ENCODE data around the gene NUDT14.

NUDT14 gene

DNA sequence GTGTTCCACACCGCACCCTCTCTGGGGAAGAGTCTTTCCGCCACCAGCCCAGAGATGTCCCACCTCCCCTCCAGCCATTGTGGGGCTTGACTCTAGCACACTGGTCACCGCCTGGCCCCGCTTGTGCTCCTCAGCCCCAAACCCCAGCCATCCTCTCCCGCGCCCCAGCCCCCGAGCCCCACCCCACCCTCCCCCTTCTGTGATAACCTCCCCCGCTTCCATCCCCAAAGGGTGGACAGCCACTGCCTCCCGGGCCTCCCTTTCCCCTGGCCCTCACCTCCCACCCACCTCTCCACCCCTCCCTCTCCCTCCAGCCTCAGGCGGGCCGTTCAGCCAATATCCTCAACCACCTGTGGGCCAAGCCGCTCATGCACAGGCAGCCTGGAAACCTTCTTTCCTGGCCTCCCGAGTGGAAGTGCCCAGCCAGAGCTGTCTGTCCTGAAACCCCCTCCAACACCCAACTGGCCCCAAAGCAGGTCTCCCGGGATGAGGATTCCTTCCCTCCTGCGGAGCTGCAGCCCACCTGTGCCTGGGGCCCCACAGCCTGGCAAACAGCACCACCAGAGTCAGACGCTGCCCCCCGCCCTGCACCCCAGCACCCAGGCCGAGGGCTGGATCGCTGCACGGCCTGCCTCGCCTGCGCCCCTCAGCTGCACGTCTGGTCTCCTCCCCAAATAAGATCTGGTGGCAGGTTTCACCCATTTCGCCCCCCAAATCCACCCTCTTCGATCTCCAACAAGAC lies 27.1 kb upstream of the NUDT14 start:
- no peak overlapping the region for H3K27ac ChIP-seq
- TF ChIP-seq, protein P1, sequence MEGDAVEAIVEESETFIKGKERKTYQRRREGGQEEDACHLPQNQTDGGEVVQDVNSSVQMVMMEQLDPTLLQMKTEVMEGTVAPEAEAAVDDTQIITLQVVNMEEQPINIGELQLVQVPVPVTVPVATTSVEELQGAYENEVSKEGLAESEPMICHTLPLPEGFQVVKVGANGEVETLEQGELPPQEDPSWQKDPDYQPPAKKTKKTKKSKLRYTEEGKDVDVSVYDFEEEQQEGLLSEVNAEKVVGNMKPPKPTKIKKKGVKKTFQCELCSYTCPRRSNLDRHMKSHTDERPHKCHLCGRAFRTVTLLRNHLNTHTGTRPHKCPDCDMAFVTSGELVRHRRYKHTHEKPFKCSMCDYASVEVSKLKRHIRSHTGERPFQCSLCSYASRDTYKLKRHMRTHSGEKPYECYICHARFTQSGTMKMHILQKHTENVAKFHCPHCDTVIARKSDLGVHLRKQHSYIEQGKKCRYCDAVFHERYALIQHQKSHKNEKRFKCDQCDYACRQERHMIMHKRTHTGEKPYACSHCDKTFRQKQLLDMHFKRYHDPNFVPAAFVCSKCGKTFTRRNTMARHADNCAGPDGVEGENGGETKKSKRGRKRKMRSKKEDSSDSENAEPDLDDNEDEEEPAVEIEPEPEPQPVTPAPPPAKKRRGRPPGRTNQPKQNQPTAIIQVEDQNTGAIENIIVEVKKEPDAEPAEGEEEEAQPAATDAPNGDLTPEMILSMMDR (IDR thresholded peaks at IDR 0.05): no peak
- TF ChIP-seq ZFX (IDR thresholded peaks at IDR 0.05; ENCODE audit: borderline replicate concordance): no peak

DNA sequence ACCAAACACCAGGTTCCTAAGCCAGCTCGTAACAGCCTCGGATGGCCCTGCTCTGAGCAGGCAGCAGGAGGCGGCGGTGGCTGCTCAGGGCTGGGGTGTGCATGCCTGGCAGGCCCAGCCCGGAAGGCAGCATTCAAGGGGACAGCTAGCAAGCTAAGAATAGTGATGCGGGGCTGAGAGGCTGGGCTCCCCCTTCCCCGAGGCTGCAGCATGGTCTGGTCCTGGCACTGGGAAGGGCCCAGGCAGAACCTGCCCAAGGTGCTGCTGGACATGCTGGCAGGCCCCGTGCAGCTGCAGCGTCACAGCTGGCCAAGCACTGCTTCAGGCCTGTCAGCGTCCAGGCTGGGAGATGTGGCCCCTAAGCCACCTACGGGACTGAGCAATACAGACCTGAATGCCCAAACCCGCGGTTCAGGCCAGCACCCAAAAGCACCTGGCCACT lies 26.4 kb upstream of the NUDT14 start:
- H3K27ac ChIP-seq: no peak overlapping the region

DNA sequence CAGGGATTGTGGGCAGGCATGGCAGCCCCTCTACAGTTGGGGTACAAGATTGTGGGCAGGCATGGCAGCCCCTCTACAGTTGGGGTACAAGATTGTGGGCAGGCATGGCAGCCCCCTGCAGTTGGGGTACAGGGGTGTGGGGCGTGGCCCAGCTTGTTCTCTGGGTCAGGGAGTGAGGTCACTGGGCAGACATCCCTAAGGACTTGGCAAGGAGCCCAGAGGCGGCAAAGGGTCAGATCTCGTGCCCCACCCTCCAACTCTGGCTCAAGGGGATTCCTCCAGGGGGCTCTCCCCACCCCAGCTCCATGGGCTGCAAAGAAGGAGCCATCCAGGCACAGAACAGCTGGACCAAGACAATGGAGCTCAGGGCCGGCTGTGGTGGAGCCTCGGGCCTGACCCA lies 25.8 kb upstream of the NUDT14 start:
- H3K27ac ChIP-seq: no peak overlapping the region
- TF ChIP-seq, protein P1 (IDR thresholded peaks at IDR 0.05): no peak
- no peak for TF ChIP-seq ZFX (IDR thresholded peaks at IDR 0.05; ENCODE audit: borderline replicate concordance)

More for the DNA sequence above, 26.4 kb upstream of the NUDT14 start:
- TF ChIP-seq, protein P1 (IDR thresholded peaks at IDR 0.05): peak; percentile 14; the same call in 1 of the 2 replicates
- TF ChIP-seq ZFX (IDR thresholded peaks at IDR 0.05; ENCODE audit: borderline replicate concordance): no peak

DNA sequence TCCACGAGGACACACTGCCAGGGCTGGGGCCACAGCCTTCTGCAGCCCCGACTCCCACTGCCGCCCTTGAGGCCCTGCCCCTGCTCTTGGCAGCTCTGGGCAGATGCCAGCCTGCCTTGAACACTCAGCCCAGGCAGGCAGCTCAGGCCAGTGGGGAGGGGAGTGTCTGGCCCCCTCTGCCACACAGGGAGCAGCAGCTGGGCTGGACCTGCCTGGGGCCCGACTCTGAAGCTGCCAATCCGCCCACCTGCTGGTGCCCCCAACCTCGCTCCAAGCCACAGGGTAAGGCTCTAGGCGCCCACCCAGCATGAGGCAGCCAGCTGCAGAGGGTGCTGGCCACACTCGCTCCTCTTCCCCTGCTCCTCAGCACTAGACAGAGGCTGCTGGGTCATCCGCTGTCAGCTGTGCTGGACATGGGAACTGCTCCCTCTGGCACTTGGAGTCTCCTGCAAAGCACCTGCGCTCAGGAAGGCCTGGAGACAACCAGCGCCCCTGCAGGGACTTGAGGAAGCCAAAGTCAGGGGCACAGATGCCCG lies 24.6 kb upstream of the NUDT14 start:
- TF ChIP-seq ZFX (IDR thresholded peaks at IDR 0.05; ENCODE audit: borderline replicate concordance): no peak
- TF ChIP-seq, protein P1 (IDR thresholded peaks at IDR 0.05): no peak
- peak overlapping the region; percentile 48 for H3K27ac ChIP-seq

DNA sequence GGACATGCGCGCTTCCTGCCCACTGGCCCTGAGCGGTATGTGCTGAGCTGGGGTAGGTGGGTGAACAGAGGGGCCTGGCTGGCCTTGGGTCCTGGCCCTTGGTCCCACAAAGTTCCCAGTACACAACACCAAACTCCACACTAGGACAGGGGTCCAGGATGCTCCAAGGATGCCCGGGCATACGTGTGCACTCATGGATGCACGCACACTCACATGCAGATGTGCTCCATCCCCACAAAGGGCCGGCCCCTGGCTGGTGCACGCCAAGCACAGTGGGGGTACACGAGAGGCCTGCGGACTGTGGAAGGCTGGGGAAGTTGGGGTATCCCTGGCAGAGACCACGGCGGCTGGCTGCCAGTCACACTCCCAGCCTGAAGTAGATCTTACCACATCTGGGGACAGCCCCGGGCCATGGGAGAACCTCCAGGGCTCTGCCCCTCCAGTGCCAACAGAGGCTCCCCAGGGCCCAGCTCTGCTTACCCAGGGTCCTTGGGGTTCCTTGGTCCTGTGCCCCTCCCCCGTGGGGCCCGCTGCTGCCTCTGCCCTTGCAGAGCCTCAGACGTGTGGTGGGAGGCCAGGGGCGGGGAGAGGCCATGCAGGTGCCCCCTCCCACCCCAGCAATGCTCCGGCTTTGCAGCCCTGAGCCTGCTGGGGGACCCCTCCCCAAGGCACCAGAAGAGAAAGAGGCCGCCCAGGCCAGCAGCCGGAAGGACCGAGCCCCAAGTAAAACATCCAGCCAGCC lies 24.0 kb upstream of the NUDT14 start:
- H3K27ac ChIP-seq: peak overlapping the region; percentile 48
- TF ChIP-seq, protein P1 (IDR thresholded peaks at IDR 0.05): no peak
- TF ChIP-seq ZFX (IDR thresholded peaks at IDR 0.05; ENCODE audit: borderline replicate concordance): no peak

DNA sequence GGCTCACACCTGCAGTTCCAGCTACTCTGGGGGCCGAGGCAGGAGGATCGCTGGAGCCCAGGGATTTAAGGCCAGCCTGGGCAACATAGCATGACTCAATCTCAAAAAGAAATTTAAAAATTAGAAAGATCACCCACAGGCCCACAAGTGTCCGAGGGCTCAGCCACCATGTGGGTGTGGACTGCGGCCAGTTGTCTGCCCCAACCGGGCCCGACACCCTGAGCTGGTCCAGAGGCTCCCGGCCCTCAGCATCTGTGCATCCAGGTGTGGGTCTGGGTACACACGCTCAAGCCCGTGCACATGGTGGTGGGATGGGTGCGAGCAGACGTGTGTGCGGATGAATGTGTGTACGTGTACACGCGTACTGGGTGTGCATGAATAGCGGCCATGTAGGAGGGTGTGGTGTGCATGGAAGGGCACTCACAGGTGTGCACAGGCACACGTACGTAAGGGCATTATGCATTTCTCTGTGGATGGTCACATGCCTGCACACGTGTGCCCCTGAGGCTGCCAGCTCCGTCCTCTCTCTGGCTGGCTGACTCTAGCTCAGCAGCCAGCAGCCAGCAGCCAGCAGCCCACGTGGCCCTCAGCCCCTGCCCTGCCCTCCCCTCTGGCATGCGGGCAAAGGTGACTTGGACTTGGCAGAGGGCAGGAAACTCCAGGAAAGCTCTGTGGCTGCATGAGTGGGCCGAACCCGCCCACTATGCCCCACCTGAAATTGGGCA lies 23.3 kb upstream of the NUDT14 start:
- H3K27ac ChIP-seq: peak overlapping the region; percentile 48

More for the DNA sequence above, 23.3 kb upstream of the NUDT14 start:
- TF ChIP-seq, protein P1 (IDR thresholded peaks at IDR 0.05): no peak
- no peak for TF ChIP-seq ZFX (IDR thresholded peaks at IDR 0.05; ENCODE audit: borderline replicate concordance)

All from 22Rv1 (cell line).